Karpas-422 (cell line): ENCODE results near the gene TGM2. TPM values are rescaled to one million over a fixed set of nuclear protein-coding genes. Genes with fewer than 3 reads are reported as not detected.

Experiments
- DNase-seq: peaks from one replicate; pipeline ENCODE4 v3.0.0-alpha.2; 2015
- H2AFZ ChIP-seq: fragments of 200-600 bp; sonication (generic); 2 replicates; pipeline ENCODE4 v1.6.1; 2014; ENCODE audit warnings: antibody characterized with exemption, low read length, mixed read lengths
- H3K27ac ChIP-seq: fragments of 200-600 bp; sonication (generic); 2 replicates; pipeline ENCODE4 v1.5.1; 2014; ENCODE audit warnings: mild to moderate bottlenecking, low read length, moderate library complexity
- H3K27me3 ChIP-seq: fragments of 200-600 bp; sonication (generic); 2 replicates; pipeline ENCODE4 v1.6.1; 2014; ENCODE audit warnings: low read length, mixed read lengths
- H3K36me3 ChIP-seq: fragments of 200-600 bp; sonication (generic); 2 replicates; pipeline ENCODE4 v1.6.1; 2014; ENCODE audit warnings: low read length, mixed read lengths; ENCODE audit not compliant: insufficient read depth
- H3K4me1 ChIP-seq: fragments of 200-600 bp; sonication (generic); 2 replicates; pipeline ENCODE4 v1.6.1; 2014; ENCODE audit warnings: mild to moderate bottlenecking, low read length, mixed read lengths
- H3K4me2 ChIP-seq: fragments of 200-600 bp; sonication (generic); 2 replicates; pipeline ENCODE4 v1.6.1; 2014; ENCODE audit warnings: low read length, low read depth, mild to moderate bottlenecking; ENCODE audit not compliant: poor library complexity, severe bottlenecking
- H3K4me3 ChIP-seq: fragments of 200-600 bp; sonication (generic); 2 replicates; pipeline ENCODE4 v1.5.1; 2014; ENCODE audit warnings: mild to moderate bottlenecking, antibody characterized with exemption, low read length, mixed read lengths
- H3K79me2 ChIP-seq: fragments of 200-600 bp; sonication (generic); 2 replicates; pipeline ENCODE4 v1.6.1; 2014; ENCODE audit warnings: mild to moderate bottlenecking, low read length, mixed read lengths
- H3K9ac ChIP-seq: fragments of 200-600 bp; sonication (generic); 2 replicates; pipeline ENCODE4 v1.6.0; 2014; ENCODE audit warnings: low read length
- H3K9me2 ChIP-seq: fragments of 200-600 bp; sonication (generic), shearing (Covaris generic); replicated peaks from 2 replicates; pipeline ENCODE4 v1.6.0; 2014; ENCODE audit warnings: mild to moderate bottlenecking, low read length, moderate library complexity; ENCODE audit not compliant: insufficient read depth
- H3K9me3 ChIP-seq: fragments of 300-700, 200-600 bp; sonication (generic); 2 replicates; pipeline ENCODE4 v1.6.1; 2014; ENCODE audit warnings: low read length, mixed read lengths
- H4K20me1 ChIP-seq: fragments of 200-600 bp; sonication (generic); 2 replicates; pipeline ENCODE4 v1.6.1; 2014; ENCODE audit warnings: mild to moderate bottlenecking, antibody characterized with exemption, low read length, low read depth; ENCODE audit not compliant: insufficient read depth
- total RNA-seq: library from RNA; depleted of rRNA; stranded (reverse); fragments of >200 nt; shearing (Covaris generic); gene quantifications from 2 replicates; pipeline ENCODE4 v1.2.3, GENCODE V29; 2014; ENCODE audit warnings: low replicate concordance

The TGM2 gene
- total RNA-seq, 1 experiment from 2014 or later = 0.15 TPM

DNA sequence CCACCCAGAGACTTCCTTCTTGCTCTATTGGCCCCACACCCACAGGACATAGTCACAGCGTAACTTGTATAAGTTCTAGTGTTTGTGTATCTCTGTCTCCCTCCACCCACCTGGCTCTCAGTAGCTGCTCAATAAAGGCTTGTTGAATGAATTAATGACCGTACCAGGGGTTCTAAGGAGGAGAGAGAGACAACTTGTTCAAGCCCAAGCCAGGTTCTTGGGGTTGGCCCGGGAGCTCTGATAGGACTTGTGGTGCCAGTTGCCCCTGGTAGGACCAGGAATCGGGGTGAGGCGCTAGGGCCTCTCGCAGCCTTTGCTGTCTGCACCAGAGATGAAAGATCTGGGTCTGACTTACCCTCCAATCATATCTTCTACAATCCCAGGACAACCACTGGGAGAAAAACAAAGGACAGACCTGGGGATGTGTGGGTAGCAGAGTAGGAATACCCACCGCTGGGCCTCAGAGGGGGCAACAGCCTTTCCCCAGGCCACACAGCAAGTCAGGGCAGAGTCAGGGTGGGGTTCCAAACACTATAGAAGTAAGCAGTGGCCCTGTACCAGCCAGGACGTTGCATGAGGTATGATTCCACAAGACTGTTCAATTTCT lies 5.3 kb upstream of the TGM2 start:
- no peak for DNase-seq
- H4K20me1 ChIP-seq = no peaks in the 10 kb centered on the region
- no peak overlapping the region for H2AFZ ChIP-seq
- H3K79me2 ChIP-seq = no peaks in the 10 kb centered on the region
- no peaks in the 10 kb centered on the region for H3K4me1 ChIP-seq
- no peaks in the 10 kb centered on the region for H3K36me3 ChIP-seq
- H3K9me3 ChIP-seq = no peaks in the 10 kb centered on the region
- no peak overlapping the region for H3K27ac ChIP-seq
- H3K9ac ChIP-seq = no peak overlapping the region
- H3K4me2 ChIP-seq = no peak overlapping the region
- H3K9me2 ChIP-seq = no peaks in the 10 kb centered on the region
- H3K27me3 ChIP-seq = no peaks in the 10 kb centered on the region
- no peak overlapping the region for H3K4me3 ChIP-seq

DNA sequence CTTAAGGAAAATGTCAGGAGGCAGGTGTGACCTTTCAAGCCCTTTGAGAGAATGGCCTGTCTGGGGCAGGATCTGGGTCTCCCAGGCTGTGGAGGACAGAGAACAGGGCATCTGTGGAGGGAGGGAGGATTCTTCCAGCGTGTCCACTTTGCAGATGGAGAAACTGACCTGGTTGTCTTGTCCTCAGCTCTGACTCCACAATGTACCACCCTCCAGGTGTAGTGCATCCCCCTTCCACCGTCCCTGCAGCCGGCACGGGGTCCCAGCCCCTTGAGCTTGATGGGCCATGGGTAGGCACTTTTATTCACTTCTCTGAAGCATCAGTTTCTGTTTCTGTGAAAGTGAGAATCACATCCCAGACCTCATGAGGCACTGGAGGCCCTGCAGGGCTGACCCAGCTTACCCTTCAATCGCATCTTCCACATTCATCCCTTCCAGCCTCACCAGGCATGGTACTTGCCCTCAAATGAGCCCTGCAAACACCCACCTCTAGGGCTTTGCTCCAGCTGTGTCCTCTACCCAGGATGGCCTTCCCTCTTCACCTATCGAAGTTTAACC lies 4.6 kb upstream of the TGM2 start:
- H2AFZ ChIP-seq = no peak overlapping the region
- H4K20me1 ChIP-seq = no peaks in the 10 kb centered on the region
- peaks cover 4% of the 10 kb centered on the region; the same call in 1 of the 2 replicates for H3K4me1 ChIP-seq
- no peak overlapping the region for H3K9ac ChIP-seq
- H3K79me2 ChIP-seq = no peaks in the 10 kb centered on the region
- DNase-seq = no peak
- no peaks in the 10 kb centered on the region for H3K27me3 ChIP-seq
- no peaks in the 10 kb centered on the region for H3K9me3 ChIP-seq
- no peaks in the 10 kb centered on the region for H3K9me2 ChIP-seq
- H3K36me3 ChIP-seq = no peaks in the 10 kb centered on the region
- H3K4me3 ChIP-seq = no peak overlapping the region
- no peak overlapping the region for H3K27ac ChIP-seq
- no peak overlapping the region for H3K4me2 ChIP-seq

DNA sequence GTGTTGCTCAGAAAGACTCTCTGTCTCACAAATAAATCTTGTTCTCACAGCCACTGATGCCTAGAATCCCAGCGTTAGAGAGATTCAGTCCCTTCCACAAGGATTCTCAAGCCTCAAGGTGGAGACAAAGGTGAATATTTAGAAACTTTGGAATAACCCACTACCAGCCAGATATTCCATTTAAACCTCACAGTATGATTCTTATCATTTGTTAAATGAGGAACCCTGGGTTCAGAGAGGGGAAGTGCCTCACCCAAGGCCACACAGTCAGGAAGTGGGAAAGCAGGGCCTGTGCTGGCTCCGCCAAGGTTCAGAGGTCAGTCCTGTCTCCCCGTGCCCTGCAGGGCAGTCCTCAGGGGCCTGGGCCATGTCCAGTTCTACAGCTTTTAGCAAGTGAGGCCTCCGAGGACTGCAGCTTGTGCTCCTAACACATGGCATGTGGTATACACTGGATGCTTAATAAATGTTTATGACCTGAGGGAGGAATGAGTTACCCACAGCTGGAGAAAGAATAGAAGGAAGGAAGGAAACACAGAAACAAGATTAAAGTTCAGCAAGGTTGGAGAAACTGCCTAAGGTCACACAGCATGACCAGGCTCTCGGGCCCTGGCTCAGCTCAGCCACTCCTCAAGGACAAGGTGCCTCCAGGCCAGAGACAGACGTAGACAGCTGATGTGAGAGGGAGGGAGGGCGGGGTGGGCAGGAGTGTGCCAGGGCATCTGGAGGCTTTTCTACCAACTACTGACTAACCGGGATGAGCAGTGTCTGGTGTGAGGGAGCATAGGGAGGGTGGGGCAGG lies 3.9 kb upstream of the TGM2 start:
- H2AFZ ChIP-seq = no peak overlapping the region
- H3K27ac ChIP-seq = no peak overlapping the region
- no peak overlapping the region for H3K9ac ChIP-seq
- H3K4me2 ChIP-seq = no peak overlapping the region
- H3K79me2 ChIP-seq = no peaks in the 10 kb centered on the region
- H4K20me1 ChIP-seq = no peaks in the 10 kb centered on the region
- no peaks in the 10 kb centered on the region for H3K27me3 ChIP-seq
- DNase-seq = no peak
- H3K9me3 ChIP-seq = no peaks in the 10 kb centered on the region
- no peak overlapping the region for H3K4me3 ChIP-seq
- H3K36me3 ChIP-seq = no peaks in the 10 kb centered on the region
- peaks cover 4% of the 10 kb centered on the region; the same call in 1 of the 2 replicates for H3K4me1 ChIP-seq
- H3K9me2 ChIP-seq = no peaks in the 10 kb centered on the region

DNA sequence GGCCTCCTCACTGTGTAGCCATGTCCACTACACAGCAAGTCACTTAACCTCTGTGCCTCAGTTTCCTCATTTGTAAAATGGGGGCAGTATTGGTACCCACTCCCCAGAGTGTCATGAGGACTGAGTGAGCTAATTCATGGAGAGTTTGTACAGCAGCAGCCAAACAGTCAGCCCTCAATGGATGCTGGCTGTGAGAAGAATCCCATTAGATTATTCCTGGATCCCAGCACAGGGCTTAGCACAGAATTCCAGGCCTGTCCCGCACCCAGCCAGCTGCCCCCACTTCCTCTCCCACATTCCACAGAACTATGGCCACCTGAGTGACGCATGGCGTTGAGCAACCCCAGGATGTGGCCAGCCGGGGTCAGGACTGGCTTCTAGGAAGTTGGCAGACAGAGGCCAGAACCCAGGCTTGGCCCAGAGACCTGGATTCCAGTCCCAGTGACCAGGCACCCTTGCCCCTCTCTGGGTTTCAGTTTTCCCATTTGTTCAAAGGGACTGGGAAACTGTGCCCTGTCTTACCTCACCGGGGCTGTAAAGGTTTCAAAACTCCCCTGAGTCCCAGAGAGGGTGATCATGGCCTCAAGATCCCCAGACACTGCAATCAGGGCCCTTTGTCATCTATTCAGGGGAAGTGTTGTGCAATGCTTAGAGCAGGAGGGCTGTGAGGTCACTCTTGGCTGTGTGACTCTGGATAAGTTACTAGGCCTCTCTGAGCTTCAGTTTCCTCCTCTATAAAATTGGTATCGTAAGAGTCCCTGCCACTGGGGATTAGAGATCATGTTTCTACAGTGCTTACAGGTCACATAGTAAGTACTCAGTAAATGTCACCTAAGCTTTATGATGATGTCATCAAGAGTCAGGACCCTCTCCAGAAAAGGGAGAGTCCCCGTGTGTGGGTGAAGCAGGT lies 3.0 kb upstream of the TGM2 start:
- Histone ChIP-seq H2AFZ (no peak overlapping the region), H3K9me2 (no peaks in the 10 kb centered on the region), H3K27ac (no peak overlapping the region), H3K27me3 (no peaks in the 10 kb centered on the region), H3K4me3 (no peak overlapping the region), H3K79me2 (no peaks in the 10 kb centered on the region), H3K9ac (no peak overlapping the region), H3K36me3 (no peaks in the 10 kb centered on the region), H3K4me2 (no peak overlapping the region), H4K20me1 (no peaks in the 10 kb centered on the region), H3K9me3 (no peaks in the 10 kb centered on the region), H3K4me1 (peaks cover 4% of the 10 kb centered on the region; the same call in 1 of the 2 replicates)
- no peak for DNase-seq

DNA sequence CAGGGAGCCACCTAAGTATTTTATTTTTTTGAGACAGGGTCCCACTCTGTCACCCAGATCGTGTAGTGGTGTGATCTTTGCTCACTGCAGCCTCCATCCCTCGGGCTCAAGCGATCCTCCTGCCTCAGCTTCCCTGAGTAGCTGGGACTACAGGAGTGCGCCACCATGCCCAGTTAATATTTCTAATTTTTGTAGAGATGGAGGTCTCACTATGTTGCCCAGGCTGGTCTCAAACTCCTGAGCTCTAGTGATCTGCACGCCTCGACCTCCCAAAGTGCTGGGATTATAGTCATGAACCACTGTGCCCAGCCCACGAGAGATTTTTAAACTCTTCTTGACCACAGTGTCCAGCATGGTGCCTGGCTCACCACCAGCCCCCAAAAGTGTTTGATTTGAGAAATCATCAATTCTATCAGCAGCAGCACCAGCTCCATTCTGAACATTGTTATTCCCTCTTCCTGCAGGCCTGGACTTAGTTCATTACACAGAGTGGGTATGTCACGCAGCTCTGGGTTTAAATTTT lies 2.3 kb upstream of the TGM2 start:
- Histone ChIP-seq H3K9me3 (no peaks in the 10 kb centered on the region), H3K9ac (no peak overlapping the region)

DNA sequence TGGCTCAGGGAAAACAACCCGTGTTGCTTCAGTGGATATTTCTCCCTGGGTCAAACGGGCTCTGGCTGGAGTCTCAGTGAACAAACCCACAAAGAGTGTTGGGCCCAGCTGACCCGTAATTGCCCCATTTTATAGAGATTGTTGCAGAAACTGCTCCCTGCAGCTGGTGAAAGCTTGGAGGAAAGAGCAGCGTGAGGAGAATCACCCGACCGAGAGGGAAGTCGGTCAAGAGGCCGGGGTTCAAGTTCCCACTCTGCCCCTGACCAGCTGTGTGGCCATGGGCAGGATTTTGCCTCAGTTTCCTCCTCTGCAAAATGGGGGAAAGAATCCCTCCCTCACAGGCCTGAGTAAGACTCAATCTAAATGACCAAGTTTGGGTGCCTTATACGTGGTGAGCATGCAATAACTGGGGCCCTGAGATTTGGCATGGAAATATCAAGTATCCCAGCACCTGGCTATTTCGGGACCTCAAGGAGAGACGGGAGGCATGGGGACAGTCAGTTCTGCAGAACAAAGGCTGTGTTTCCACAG lies 1.7 kb upstream of the TGM2 start:
- no peak overlapping the region for H3K9ac ChIP-seq
- H4K20me1 ChIP-seq = no peaks in the 10 kb centered on the region
- H3K27ac ChIP-seq = no peak overlapping the region
- no peaks in the 10 kb centered on the region for H3K36me3 ChIP-seq
- H3K79me2 ChIP-seq = no peaks in the 10 kb centered on the region
- DNase-seq = no peak
- H2AFZ ChIP-seq = no peak overlapping the region
- no peaks in the 10 kb centered on the region for H3K9me2 ChIP-seq
- no peaks in the 10 kb centered on the region for H3K27me3 ChIP-seq
- peaks cover 4% of the 10 kb centered on the region; the same call in 1 of the 2 replicates for H3K4me1 ChIP-seq
- no peak overlapping the region for H3K4me3 ChIP-seq
- no peaks in the 10 kb centered on the region for H3K9me3 ChIP-seq
- no peak overlapping the region for H3K4me2 ChIP-seq

More for the DNA sequence above, 2.3 kb upstream of the TGM2 start:
- Histone ChIP-seq H4K20me1 (no peaks in the 10 kb centered on the region), H3K4me1 (peaks cover 4% of the 10 kb centered on the region; the same call in 1 of the 2 replicates), H3K79me2 (no peaks in the 10 kb centered on the region), H3K27ac (no peak overlapping the region), H3K4me2 (no peak overlapping the region), H3K9me2 (no peaks in the 10 kb centered on the region), H3K36me3 (no peaks in the 10 kb centered on the region), H3K27me3 (no peaks in the 10 kb centered on the region), H3K4me3 (no peak overlapping the region), H2AFZ (no peak overlapping the region)
- DNase-seq = no peak

DNA sequence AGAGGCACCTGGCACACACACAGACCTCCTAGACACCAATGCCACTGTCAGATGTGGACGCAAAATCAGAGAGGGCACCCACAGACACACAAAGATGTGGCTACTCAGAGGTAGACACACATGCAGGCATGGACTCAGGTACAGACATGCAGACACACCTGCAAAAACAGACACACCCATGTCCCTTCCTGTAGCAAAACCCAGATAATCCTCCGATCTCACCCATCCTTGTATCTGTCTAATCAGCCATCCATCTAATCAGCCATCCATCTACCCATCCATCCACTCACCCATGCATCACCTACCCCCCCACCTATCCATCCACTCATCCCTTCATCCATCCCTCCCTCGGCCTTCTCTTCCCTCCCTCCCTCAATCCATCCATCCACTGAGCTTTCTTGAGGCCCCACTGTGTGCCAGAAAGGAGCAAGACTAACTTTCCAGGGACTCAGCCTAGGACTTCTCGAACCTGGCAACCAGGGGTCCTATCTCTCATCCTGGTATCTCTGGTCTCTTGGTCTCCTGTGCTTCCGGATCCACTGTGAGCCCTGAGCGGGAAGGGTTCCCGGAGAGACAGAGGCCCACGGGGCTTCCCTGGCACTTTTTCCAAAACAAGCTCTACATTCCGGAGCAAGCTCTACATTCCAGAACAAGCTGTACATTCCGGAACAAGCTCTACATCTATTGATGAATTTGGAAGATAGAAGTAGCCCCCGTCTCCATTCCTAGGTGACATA lies 1.1 kb upstream of the TGM2 start:
- Histone ChIP-seq H3K36me3 (no peaks in the 10 kb centered on the region), H3K4me3 (no peak overlapping the region), H3K27ac (no peak overlapping the region), H3K9ac (no peak overlapping the region), H3K4me2 (no peak overlapping the region), H4K20me1 (no peaks in the 10 kb centered on the region), H3K9me3 (no peaks in the 10 kb centered on the region), H2AFZ (no peak overlapping the region), H3K79me2 (no peaks in the 10 kb centered on the region), H3K27me3 (no peaks in the 10 kb centered on the region), H3K4me1 (peaks cover 4% of the 10 kb centered on the region; the same call in 1 of the 2 replicates), H3K9me2 (no peaks in the 10 kb centered on the region)
- DNase-seq = no peak
